DND-41 (cell line): ENCODE results near the gene PSME3IP1.

Experiments
- ATAC-seq: fragments of 200-7000 bp; cut with Tn5 transposase; 3 replicates; pipeline ENCODE4 v1.9.1; 2021; ENCODE audit warnings: low read depth; ENCODE audit not compliant: insufficient read depth
- DNase-seq: peaks from one replicate; pipeline ENCODE4 v3.0.0-alpha.2; 2020
- H2AFZ ChIP-seq: 2 replicates; pipeline ENCODE4 v1.6.0; 2012; ENCODE audit warnings: low read depth, low read length
- H3K27ac ChIP-seq: 2 replicates; pipeline ENCODE4 v1.5.1; 2012; ENCODE audit warnings: low read length, inconsistent platforms
- H3K27me3 ChIP-seq: fragments of 200-600 bp; sonication (generic); 2 replicates; pipeline ENCODE4 v1.6.0; 2012; ENCODE audit warnings: low read length, mild to moderate bottlenecking, inconsistent platforms; ENCODE audit not compliant: insufficient read depth, poor library complexity
- H3K36me3 ChIP-seq: 2 replicates; pipeline ENCODE4 v1.5.1; 2012; ENCODE audit warnings: low read length, inconsistent platforms; ENCODE audit not compliant: insufficient read depth
- H3K4me1 ChIP-seq: 2 replicates; pipeline ENCODE4 v1.5.1; 2012; ENCODE audit warnings: mild to moderate bottlenecking, low read length; ENCODE audit not compliant: insufficient read depth
- H3K4me2 ChIP-seq: 2 replicates; pipeline ENCODE4 v1.6.0; 2012; ENCODE audit warnings: mild to moderate bottlenecking, moderate library complexity, low read length, inconsistent platforms; ENCODE audit not compliant: insufficient read depth
- H3K4me3 ChIP-seq, 2 experiments: fragments of 200-600 bp in 1 of 2; shearing (Covaris generic) in 1 of 2; 2 replicates each; pipeline ENCODE4 v1.5.1; 2012 to 2016; ENCODE audit warnings: inconsistent platforms in 2 of 2, low read length in 2 of 2, mild to moderate bottlenecking in 2 of 2, low read depth in 1 of 2, moderate library complexity in 1 of 2
- H3K79me2 ChIP-seq: 2 replicates; pipeline ENCODE4 v1.6.0; 2012; ENCODE audit warnings: low read length, inconsistent platforms; ENCODE audit not compliant: insufficient read depth
- H3K9ac ChIP-seq: 2 replicates; pipeline ENCODE4 v1.6.0; 2012; ENCODE audit warnings: low read depth, mild to moderate bottlenecking, inconsistent platforms, low read length, moderate library complexity
- H3K9me3 ChIP-seq: 2 replicates; pipeline ENCODE4 v1.5.1; 2012; ENCODE audit warnings: low read length, moderate library complexity, mild to moderate bottlenecking, inconsistent platforms; ENCODE audit not compliant: insufficient read depth, severe bottlenecking
- H4K20me1 ChIP-seq: 2 replicates; pipeline ENCODE4 v1.6.0; 2012; ENCODE audit warnings: low read length; ENCODE audit not compliant: insufficient read depth
- CTCF ChIP-seq: IDR thresholded peaks from 2 replicates; pipeline ENCODE4 v1.5.1; 2012; ENCODE audit warnings: borderline replicate concordance, low read length, moderate library complexity, mild to moderate bottlenecking; ENCODE audit not compliant: poor library complexity, severe bottlenecking; ENCODE audit errors: extremely low read depth
- EZH2 ChIP-seq: IDR thresholded peaks from 3 replicates; pipeline ENCODE4 v1.6.1; 2012; ENCODE audit warnings: borderline replicate concordance, low read depth, mild to moderate bottlenecking, moderate library complexity, low read length, inconsistent platforms; ENCODE audit not compliant: severe bottlenecking

The PSME3IP1 gene

GRCh38 chr16:57226701-57227621 is 41.1 kb upstream of the PSME3IP1 start:
- Histone ChIP-seq H2AFZ (no peak overlapping the region), H3K79me2 (no peaks in the 10 kb centered on the region), H3K27ac (no peak overlapping the region), H3K4me2 (no peak overlapping the region), H3K9ac (no peak overlapping the region), H3K4me3 (no peak overlapping the region), H3K4me1 (no peaks in the 10 kb centered on the region), H4K20me1 (no peaks in the 10 kb centered on the region), H3K36me3 (peaks cover 85% of the 10 kb centered on the region), H3K27me3 (no peaks in the 10 kb centered on the region), H3K9me3 (no peaks in the 10 kb centered on the region)
- ATAC-seq (no peak), DNase-seq (no peak)
- TF ChIP-seq CTCF (no peak), EZH2 (no peak)

- Histone ChIP-seq H3K4me1 (no peaks in the 10 kb centered on the region), H3K4me3 (no peak overlapping the region), H3K27me3 (no peaks in the 10 kb centered on the region), H3K9ac (no peak overlapping the region), H3K4me2 (no peak overlapping the region), H3K27ac (no peak overlapping the region), H2AFZ (no peak overlapping the region), H4K20me1 (no peaks in the 10 kb centered on the region), H3K9me3 (no peaks in the 10 kb centered on the region), H3K36me3 (peaks cover 85% of the 10 kb centered on the region), H3K79me2 (no peaks in the 10 kb centered on the region)
- DNase-seq (no peak), ATAC-seq (no peak)
- TF ChIP-seq CTCF (no peak), EZH2 (no peak)
Measured at GRCh38 chr16:57225978-57226377, 40.1 kb upstream of the PSME3IP1 start.

- DNase-seq (no peak), ATAC-seq (no peak)
- Histone ChIP-seq H3K36me3 (peaks cover 80% of the 10 kb centered on the region), H4K20me1 (no peaks in the 10 kb centered on the region), H3K9ac (no peak overlapping the region), H3K4me3 (no peak overlapping the region), H2AFZ (no peak overlapping the region), H3K79me2 (no peaks in the 10 kb centered on the region), H3K4me2 (no peak overlapping the region), H3K27ac (no peak overlapping the region), H3K9me3 (no peaks in the 10 kb centered on the region), H3K4me1 (no peaks in the 10 kb centered on the region), H3K27me3 (no peaks in the 10 kb centered on the region)
- TF ChIP-seq EZH2 (no peak), CTCF (no peak)
Measured at GRCh38 chr16:57224651-57225335, 39.0 kb upstream of the PSME3IP1 start.
